ENCODE data around the gene PEBP1.

- TF ChIP-seq EZH2 (IDR thresholded peaks at IDR 0.05; ENCODE audit: borderline replicate concordance) (no peak), EZH2phosphoT487 (IDR thresholded peaks at IDR 0.05; ENCODE audit: low read depth, severe bottlenecking, unreplicated experiment) (no peak)
- TF ChIP-seq, protein P1, sequence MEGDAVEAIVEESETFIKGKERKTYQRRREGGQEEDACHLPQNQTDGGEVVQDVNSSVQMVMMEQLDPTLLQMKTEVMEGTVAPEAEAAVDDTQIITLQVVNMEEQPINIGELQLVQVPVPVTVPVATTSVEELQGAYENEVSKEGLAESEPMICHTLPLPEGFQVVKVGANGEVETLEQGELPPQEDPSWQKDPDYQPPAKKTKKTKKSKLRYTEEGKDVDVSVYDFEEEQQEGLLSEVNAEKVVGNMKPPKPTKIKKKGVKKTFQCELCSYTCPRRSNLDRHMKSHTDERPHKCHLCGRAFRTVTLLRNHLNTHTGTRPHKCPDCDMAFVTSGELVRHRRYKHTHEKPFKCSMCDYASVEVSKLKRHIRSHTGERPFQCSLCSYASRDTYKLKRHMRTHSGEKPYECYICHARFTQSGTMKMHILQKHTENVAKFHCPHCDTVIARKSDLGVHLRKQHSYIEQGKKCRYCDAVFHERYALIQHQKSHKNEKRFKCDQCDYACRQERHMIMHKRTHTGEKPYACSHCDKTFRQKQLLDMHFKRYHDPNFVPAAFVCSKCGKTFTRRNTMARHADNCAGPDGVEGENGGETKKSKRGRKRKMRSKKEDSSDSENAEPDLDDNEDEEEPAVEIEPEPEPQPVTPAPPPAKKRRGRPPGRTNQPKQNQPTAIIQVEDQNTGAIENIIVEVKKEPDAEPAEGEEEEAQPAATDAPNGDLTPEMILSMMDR (IDR thresholded peaks at IDR 0.05; ENCODE audit: poor library complexity): no peak
Observed at GRCh38 chr12:118150625-118151024, 14.7 kb downstream of the PEBP1 start.

Measured in hepatocyte (in vitro differentiated cells).